Activated CD8-positive, alpha-beta memory T cell treated with anti-CD3 and anti-CD28 coated beads, Interleukin-2, amount 50 U/mL, for 1 hour (primary cell): Measurements from ENCODE around the gene MAGI2.
"Not testable (repeated sequence)": the region's sequence is repeated elsewhere in the genome, so short reads cannot be mapped to it uniquely, and the experiment has no call there.

Experiments used
- DNase-seq: peaks from one replicate; pipeline ENCODE4 v3.0.0-alpha.2; 2020; ENCODE audit errors: extremely low read depth

The MAGI2 gene

GRCh38 chr7:78299088-78299487 is 1154.4 kb downstream of the MAGI2 start:
- DNase-seq, result no peak

- DNase-seq, result no peak
These were observed 1156.7 kb downstream of the MAGI2 start for GRCh38 chr7:78296644-78297371.

- DNase-seq, result no peak
These were observed 1157.3 kb downstream of the MAGI2 start for GRCh38 chr7:78296046-78296597.

- not testable (repeated sequence) for DNase-seq
These were observed 1164.0 kb downstream of the MAGI2 start for GRCh38 chr7:78289471-78289870.

GRCh38 chr7:78284945-78285344 is 1168.5 kb downstream of the MAGI2 start:
- DNase-seq, result no peak

GRCh38 chr7:78280276-78280675 is 1173.2 kb downstream of the MAGI2 start:
- no peak for DNase-seq

- no peak for DNase-seq
These were observed 1174.0 kb downstream of the MAGI2 start for GRCh38 chr7:78279457-78279856.

GRCh38 chr7:78279032-78279431 is 1174.4 kb downstream of the MAGI2 start:
- no peak for DNase-seq

- no peak for DNase-seq
These were observed 1186.3 kb downstream of the MAGI2 start for GRCh38 chr7:78267141-78267540.

GRCh38 chr7:78265486-78265885 is 1188.0 kb downstream of the MAGI2 start:
- DNase-seq, result no peak

GRCh38 chr7:78265071-78265470 is 1188.4 kb downstream of the MAGI2 start:
- no peak for DNase-seq

- no peak for DNase-seq
These were observed 1189.4 kb downstream of the MAGI2 start for GRCh38 chr7:78264105-78264504.

- DNase-seq, result no peak
These were observed 1191.7 kb downstream of the MAGI2 start for GRCh38 chr7:78261739-78262138.

- DNase-seq, result no peak
These were observed 1192.2 kb downstream of the MAGI2 start for GRCh38 chr7:78261302-78261701.

- no peak for DNase-seq
These were observed 1192.6 kb downstream of the MAGI2 start for GRCh38 chr7:78260826-78261225.

GRCh38 chr7:78254726-78255055 is 1198.8 kb downstream of the MAGI2 start:
- DNase-seq, result no peak

GRCh38 chr7:78253850-78254725 is 1199.4 kb downstream of the MAGI2 start:
- no peak for DNase-seq

- no peak for DNase-seq
These were observed 1204.6 kb downstream of the MAGI2 start for GRCh38 chr7:78248867-78249266.

- DNase-seq, result no peak
These were observed 1205.4 kb downstream of the MAGI2 start for GRCh38 chr7:78247910-78248689.

GRCh38 chr7:78240179-78240578 is 1213.3 kb downstream of the MAGI2 start:
- not testable (repeated sequence) for DNase-seq

GRCh38 chr7:78234634-78235033 is 1218.8 kb downstream of the MAGI2 start:
- DNase-seq, result no peak

- no peak for DNase-seq
These were observed 1220.7 kb downstream of the MAGI2 start for GRCh38 chr7:78232806-78233205.
